Vagina (tissue), 2 donors: ENCODE data around the gene RADIL.

Experiments used
- POLR2A ChIP-seq, 2 donors: fragments of 450-650 bp; IDR thresholded peaks; one replicate each; pipeline ENCODE4 v1.6.1; 2017; ENCODE audit warnings: antibody characterized with exemption in 2 of 2, mild to moderate bottlenecking in 2 of 2, moderate library complexity in 2 of 2
- TF ChIP-seq, protein P1 (sequence below), 3 experiments: fragments of 450-650 bp in 2 of 3; fragments of 200-600 bp in 1 of 3; sonication (generic) in 1 of 3; IDR thresholded peaks; one replicate each; pipeline ENCODE4 v1.5.1; 2017 to 2019; ENCODE audit warnings: antibody characterized with exemption in 3 of 3, mild to moderate bottlenecking in 2 of 3, moderate library complexity in 2 of 3

DNA sequence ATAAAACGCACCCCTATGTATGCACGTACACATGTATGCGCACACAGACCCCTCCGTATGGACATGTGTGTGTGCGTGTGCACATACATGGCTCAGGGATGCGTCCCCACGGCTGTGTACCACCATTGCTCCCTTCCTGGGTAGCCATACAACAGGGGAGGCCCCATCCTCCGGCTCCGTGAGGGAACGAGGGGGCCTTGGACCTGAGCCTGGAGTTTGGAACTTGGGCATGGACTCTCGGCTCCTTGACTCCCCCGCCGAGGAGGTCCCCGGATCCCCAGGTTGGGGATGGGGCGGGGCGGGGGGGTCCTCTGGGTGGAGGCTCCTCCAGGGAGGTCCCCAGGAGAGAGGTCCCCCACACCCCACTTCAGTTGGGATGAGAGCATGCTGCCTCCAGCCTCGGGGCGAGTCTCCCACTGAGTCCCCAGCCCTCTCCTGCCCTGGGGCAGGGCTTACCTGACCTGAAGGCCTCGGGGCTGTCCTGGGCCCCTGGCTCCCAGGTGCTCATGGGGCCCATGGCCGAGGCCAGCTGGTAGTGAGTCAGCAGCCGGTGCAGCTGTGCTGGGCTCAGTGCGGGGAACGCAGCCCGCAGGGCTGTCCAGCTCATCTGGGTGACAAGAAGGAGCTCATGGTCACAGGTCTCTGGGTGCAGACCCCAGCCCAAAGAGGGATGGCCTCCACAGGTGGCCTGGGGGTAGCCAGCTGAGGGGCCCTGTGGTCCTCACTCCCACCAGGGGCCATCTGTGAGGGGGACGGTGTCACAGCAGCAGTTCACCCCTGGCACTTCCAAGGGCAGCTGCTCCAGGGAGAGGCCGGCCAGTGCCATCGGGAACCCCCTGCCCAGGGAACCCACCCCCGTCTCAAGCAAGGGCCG, 78.2 kb downstream of the RADIL start:
- TF ChIP-seq, protein P1, sequence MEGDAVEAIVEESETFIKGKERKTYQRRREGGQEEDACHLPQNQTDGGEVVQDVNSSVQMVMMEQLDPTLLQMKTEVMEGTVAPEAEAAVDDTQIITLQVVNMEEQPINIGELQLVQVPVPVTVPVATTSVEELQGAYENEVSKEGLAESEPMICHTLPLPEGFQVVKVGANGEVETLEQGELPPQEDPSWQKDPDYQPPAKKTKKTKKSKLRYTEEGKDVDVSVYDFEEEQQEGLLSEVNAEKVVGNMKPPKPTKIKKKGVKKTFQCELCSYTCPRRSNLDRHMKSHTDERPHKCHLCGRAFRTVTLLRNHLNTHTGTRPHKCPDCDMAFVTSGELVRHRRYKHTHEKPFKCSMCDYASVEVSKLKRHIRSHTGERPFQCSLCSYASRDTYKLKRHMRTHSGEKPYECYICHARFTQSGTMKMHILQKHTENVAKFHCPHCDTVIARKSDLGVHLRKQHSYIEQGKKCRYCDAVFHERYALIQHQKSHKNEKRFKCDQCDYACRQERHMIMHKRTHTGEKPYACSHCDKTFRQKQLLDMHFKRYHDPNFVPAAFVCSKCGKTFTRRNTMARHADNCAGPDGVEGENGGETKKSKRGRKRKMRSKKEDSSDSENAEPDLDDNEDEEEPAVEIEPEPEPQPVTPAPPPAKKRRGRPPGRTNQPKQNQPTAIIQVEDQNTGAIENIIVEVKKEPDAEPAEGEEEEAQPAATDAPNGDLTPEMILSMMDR (IDR thresholded peaks at IDR 0.05), result no peak
- TF ChIP-seq POLR2A (IDR thresholded peaks at IDR 0.05), result no peak
